GM18499 (cell line): ENCODE results near the gene REXO1.

Experiments
- ATAC-seq: cut with Tn5 transposase; IDR thresholded peaks from one replicate; pipeline ENCODE4 v1.9.1; 2021; ENCODE audit warnings: moderate number of reproducible peaks; ENCODE audit not compliant: insufficient read depth, unreplicated experiment

Gene REXO1

DNA sequence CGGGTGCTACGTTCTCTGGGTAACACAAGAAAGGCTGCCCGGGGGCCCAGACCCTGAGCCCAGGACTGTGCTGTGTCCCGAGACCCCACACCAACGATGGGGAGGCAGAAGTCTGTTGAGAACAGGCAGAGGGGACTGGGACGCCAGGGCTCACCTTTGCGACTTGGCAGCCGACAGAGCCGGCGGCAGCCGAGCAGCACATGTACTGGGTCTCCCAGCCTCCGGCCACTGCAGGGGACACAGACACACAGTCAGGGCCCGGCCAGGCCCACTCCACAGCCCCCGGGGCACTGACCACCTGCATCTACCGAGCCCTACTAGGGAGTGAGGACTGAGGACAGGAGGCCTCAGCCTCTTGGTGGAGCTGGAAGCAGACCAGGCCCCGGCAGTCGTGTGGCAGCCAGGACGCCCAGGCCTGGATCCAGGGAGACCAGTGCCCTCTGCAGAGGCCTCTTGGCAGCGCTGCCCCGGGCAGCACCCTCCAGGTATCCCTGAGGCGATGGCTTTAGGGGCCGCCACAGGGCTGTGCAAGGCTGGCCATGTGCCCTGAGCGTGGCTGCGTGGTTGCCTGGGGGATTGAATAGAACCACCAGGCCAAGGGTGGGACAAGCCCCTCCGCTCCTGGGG is 30.6 kb downstream of the REXO1 start:
- ATAC-seq, result no peak

DNA sequence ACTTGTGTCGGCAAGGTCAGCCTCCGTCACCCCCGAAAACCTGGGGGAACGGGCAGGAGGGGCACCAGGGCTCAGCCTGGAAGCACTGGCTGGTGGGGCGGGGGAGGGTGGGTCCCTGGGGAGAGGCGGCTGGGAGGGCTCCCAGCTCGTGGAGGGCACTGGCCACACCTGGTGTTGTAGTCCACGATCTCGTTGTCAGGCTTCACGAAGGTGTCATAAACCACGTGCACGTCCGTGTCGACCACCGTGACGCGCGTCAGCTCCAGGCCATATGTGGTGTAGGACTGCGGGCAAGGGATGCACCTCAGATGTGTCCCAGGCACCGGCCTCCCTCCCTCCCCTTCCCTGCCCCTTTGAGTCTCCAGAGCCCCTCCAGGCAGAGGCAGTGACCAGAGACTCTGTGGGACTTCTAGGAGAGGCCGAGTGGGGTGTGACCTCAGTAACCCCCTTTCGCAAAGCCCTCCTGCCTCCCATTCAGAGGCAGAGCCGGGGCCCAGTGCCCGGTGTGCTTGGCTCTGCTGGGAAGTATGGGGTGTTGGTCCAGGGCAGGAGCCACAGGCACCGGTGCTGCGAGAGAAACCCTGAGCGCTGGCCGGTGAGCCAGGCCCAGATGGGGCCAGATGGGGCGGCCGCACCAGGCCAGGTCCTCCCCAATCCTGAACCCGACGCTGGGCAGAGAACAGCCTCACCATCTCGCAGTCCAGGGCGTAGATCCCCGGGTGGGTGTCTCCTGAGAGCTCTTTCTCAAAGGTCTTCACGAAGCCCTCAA is 31.6 kb downstream of the REXO1 start:
- ATAC-seq, result no peak

DNA sequence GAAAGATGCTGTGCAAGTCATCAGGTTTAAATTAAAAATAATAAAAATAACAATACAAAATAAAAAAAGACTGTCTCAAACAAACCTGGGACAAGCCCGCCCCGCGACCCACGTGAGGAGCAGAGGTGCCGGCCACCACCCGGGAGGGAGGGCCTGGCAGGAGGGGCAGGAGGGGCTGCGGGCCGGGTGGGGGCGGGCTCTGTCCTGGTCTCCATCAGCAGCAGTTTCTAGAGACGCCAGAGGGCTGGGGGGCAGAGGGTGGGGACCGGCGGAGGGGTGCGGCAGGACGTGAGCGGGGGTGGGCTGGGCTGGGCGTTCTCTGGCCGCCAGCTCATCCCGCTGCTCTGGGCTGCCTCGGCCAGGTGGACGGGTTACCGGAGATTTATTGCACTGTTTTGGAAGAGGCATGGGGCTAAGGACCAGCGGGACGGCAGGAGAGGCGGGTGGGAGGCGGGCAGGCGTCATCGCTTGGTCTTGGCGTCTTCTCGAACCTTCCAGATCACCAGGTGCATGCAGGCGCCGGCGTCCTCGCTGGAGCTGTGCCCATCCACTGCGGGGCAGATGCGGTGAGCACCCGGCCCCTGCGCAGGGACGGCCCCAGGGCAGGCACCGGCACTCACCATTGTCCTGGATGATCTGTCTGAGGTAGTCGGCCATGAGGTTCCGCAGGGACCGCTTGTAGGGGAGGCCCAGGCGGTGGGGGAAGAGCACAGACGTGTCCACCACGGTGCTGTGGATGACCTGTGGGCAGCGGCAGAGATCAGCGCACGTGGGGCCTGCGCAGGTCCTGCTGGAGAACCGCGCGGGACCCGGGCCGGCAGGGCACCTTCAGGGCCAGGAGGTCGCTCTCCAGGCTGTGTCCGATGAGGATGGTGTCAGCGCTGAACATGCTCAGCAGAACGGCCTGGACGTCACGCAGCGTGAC is 32.4 kb downstream of the REXO1 start:
- no peak for ATAC-seq

DNA sequence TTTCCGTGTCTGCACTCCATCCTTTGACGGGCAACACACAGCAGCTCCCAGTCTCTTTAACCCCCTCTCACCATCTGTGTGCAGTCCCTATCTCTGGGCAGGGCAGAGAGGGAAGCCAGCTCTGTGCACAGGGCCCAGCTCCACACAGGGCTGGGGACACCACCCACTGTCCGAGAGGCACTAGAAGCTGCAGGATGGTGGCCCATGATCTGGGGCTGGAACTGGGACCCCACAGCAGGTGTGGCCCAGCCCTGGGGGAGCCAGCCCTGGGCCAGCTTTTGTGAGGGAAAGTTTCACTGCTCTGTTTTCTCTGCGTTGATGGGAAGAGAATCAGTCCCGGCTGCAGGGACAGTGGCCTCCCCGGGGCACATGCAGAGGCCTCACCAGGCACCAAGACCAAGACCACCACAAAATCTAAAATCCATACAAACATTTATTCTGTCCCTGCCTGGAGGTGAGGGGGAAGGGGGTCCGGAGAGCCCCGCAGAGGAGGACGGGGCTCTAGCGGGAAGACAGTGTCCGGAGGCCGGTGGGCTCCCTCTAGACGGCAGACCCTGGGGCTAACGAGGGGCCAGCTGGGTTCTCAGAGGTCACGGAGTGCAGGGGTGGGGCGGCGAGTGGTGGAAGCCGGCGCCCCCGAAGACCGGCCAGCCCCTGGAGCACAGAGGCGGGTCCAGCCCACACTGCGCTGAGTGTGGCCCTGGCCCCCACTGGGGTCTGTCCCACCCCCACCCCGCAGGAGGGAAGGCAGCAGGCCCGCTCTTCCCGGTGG is 33.3 kb downstream of the REXO1 start:
- ATAC-seq, result no peak

DNA sequence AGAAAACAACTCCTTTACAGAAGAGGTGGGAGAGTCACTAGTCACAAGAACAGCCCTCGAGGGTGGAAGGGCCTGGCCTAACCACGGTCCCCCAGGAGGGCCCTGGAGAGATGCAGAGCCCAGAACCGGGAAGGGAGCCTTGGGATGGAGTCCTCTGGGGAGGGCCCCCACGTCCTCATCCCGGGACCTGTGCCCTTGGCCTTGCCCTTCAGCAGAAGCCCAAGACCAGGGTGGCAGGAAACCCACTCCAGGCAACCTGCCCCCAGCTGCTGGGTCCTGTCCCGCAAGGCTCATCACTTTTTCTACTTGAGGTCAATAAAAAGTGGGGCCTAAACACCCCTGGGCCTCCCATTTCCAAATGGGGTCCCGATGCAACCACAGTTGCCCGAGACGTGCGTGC is 33.9 kb downstream of the REXO1 start:
- ATAC-seq, result no peak

DNA sequence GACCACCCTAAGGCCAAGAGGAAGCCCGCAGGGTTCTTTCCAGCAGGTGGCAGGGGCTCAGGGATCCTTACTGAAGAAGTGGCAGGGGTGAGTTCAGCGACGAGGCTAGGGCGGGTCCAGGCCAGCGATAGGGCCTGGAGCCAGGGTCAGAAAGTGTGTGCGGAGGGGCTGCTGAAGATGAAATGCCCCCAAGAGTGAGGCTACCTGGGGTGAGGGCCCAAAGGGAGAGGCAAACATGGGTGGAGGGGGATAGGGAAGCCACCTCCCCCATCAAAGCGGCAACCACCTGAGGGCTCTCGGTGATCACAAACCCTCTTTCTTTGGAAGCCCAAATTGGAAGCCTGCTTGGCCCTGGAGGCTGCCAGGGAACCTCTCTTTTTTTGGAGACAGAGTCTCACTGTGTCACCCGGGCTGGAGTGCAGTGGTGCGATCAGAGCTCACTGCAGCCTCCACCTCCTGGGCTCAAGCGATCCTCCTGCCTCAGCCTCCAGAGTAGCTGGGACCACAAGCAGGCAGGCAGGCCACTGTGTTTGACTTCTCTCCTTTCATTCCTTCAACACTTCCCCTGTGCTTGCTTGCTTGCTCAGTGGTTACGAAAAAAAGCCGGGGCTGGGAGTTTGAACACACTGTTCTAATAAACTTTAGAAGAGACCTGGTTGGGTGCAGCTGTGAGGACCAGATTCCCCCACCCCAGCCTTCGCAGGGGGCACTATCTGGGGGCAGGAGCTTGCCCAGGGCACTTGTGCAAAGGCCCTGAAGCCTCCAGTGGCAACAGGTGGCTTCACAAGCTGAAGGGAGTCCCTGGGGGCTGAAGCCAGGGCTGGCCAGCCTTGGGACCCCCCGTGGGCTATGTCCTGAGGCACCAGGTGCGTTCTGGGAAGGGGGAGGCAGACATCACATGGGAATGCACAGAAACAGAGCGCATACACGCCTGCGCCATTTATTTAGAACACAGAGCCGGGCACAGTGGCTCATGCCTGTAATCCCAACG is 34.8 kb downstream of the REXO1 start:
- no peak for ATAC-seq

DNA sequence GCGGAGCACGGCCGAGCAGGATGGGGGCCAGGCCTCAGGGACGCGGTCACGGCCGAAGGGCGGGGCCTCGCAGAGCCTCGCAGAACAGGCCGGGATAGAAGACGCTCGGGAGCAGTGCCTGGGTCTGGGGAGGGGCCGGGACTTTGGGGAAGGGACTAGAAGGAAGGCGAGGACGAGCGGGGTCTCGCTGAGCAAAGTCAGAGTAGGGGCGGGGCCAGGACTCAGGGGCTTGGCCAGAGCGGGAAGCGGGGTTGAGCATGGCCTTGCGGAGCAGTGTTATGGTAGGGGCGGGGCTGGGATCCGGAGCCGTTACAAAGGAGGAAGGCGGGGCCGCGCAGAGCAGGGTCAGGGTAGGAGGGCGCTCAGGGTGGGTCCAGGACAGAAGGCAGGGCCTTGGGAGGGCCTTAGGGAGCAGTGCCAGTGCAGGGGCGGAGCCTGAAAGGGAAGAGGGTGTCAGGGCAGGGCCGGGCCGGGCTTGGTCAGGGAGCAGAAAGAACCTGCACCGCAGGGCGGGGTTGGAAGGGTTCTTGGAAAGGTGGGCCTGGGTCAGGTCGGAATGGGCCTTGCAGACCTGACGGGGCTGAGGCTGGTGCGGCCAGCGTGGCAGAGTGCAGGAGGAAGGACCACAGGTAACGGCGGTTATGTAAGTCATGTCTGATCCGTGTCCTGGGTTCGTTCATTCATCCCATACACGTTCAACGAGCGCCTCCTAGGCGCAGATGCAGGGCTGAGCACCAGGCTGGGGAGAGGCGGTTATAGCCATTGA is 35.7 kb downstream of the REXO1 start:
- peak; percentile 36 for ATAC-seq

DNA sequence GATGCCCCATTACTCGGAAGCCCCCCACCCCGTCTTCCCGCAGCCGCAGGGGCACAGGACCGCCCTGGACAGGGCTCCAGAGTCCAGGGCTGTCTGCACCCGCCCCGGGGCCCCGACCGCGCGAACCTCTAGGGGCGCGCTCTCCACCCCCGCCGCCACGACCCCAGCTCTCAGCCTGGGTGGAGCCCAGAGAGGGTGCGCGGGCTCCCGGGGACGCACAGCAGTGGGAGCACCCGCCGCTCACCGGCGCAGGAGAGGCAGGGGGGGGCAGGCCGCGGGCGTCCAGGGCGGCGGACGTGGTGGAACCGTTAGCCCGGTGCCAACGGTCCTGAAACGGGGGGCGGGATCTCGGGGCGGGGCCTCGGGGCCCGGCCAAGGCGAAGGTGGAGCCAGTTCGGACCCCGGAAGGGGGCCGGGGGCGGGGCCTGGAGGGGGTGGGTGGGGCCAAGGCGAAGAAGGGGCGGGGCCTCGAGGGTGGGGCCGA is 36.3 kb downstream of the REXO1 start, which contains the start of gene ATP8B3:
ATP8B3 (minus strand) TSS at position 335 of the 484 bp plus-strand sequence. CDS start 540 bp downstream, outside the sequence.
- ATAC-seq, result peak; percentile 15

DNA sequence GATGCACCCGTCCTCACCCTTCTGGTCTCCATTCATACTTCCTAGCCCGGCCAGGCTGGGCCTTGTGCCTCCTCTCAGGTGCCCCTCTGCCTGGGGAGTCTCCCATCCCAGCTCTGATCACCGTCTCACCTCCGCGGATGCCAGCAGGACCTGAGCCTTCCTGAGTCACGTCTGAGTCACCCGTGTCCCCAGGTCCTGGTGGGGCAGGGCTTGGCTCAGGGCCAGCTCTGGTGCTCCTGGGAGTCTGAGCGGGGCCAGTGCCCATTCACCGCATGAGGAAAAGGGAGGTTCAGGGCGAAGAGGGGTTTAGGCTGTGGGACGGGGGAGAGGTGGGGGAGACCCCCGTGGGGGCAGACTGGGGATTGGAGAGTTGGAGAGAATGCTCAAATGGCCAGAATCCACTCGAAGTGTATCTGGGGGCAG is 36.8 kb downstream of the REXO1 start:
- ATAC-seq, result no peak

DNA sequence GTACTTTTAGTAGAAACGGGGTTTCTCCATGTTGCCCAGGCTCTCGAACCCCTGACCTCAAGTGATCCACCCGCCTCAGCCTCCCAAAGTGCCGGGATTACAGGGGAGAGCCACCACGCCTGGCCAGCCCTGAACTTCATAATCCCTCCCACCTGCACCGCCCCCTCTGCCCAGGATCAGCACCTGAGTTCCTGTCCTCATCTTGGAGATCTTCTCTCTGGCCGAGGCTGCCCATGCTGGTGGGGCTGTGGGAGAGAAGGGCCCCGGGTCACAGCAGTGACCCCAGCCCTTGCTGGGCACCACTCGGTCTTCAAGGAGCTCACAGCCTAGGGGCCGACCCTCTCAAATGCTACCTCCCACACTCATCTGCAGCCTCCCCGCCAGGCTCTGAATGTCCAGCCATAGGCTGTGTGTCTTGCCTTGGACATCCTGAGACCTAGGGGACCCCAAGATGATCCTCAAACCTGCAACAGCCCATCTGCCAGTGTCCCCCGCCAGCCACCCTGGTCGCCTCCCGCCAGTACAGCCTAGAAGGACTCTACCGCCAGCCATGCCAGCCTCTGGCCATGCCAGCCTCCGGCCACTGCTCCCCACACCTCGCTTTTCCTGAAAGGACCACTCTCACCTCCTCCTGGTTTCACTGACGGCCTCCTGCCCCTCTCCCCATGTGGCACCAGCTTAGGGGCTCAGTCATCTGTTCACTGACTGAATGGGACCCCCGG is 37.7 kb downstream of the REXO1 start:
- no peak for ATAC-seq

DNA sequence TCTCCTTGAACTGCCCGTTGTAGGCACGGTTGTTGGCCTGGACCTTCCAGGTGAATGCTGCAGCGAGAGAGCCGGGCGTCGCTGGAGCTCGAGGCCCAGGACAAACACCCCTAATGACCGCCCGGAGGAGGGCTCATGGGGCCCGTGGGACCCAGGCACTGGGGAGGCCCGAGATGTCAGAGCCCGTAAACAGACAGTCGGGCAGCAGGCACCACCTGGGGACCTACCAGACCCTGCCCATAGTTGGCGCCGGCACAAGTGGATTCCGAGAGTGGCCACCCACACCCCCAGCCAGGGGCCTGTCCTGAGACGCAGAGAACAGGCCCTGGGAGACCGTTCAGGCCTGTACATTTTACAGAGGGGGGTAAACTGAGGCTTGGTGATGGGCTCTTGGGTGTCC is 38.6 kb downstream of the REXO1 start:
- no peak for ATAC-seq

DNA sequence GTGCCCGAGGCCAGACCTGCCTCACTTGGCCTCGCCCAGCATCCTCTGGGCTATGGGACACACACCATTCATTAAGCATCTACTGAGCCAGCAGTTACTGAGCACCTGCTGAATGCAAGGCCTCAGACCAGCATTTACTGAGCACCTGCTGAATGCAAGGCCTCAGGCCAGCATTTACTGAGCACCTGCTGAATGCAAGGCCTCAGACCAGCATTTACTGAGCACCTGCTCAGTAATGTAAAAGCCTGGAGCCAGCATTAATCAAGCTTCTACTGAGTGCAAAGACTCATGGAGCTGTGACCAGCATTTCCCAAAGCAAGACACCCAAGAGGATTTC is 39.9 kb downstream of the REXO1 start:
- no peak for ATAC-seq

DNA sequence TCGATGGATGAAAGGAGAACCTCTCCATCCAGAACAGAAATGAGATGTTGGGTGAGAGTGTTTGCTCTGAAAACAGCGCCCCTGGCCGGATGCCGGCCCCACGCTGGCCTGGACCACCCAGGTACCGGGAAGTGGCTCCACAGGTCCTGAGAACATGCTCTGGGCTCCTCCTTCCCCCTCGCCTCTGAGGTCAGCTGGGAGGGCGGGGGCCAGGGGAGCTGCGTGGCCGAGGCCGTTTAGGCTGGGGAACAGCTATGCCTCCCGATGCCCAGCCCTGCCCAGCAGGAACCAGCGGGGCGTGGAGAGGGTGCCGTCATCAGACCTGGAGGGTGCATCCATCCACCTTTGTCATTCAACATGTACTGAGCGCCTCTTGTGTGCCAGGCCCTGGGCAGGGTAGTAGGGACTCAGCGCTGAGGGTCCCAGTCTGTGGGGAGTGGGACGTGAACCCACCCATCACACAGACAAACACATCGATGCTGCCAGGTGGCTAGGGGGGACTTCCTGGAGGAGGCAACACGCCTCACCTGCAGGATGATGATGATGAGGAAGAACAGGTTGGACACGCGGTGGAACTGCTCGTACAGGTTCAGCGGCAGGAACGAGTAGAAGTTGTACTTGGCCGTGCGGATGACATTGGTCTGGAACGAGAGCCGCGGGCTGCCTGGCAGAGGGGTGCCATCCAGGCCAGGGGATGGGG is 40.4 kb downstream of the REXO1 start:
- no peak for ATAC-seq

DNA sequence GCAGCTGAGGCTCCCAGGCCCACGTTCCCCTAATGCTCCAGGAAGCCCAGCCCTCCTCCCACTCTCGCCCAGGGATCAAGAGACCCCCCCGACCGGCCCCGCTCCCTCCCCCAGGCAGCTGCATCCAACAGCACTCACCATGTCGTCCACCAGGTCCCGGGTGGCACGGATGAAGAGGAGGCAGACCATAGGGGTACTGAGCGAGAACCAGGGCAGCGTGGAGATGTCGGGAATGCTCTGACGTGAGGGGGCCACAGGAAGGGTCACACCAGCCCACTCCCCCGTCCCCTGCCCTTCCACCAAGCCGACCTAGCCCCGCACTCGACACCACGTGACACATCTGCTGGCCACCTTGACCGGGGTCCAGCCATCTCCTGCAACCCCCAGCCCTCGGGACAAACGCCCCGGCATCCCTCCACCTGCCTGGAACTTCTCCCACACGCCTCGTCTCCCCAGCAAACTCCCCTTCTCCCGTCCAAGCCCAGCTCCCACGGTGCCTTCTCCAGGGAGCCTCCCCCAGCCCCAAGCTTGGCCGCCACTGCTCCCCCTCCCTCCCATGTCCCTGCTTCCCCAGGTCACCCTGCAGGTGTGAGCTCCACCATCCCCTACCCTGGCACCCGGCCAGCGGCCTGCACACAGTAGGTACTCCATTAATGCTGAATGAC is 41.1 kb downstream of the REXO1 start:
- no peak for ATAC-seq

DNA sequence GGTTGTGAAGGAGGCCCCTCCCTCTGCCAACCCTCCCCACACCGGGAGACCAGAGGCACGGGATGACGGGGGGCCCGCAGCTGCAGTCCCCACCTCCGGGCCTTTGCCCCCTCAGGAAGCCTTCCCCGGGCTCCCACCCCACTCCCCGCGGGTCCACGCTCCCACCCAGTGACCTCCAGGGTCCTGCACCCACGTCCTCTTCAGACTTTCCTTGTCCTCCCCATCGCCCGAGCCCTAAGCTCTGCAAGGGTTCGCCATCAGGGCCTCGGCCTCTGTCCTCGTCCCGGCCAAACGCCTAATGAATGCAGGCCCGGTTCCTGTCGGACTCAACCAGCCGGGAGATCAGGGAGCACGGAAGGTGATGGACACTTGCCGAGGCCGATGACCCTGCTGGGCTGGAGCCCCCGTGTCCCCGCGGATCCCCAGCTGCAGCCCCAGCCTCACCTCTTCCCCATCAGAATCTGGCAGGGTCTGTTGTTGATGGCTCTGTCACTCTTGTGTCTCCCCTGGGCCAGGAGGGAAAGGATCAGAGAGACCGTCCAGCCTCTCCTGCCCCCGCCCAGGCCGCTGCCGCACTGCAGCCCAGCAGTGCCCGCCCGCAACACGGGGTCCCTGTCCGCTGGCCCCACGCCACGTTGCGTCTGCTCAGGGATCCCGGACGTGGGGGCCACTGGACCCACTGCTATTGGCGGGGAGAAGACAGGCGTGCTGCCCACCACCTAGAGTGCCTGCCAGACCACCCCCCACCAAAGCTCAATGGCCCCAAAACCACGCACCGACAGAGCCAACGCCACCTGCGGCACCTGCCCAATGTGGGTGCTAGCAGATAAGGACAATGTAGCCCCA is 41.9 kb downstream of the REXO1 start:
- no peak for ATAC-seq
